ENCODE results near the gene UBE2I.

GRCh38 chr16:1333854-1334700 lies 24.6 kb downstream of the UBE2I start:
- TF ChIP-seq CTCF (IDR thresholded peaks at IDR 0.05) = no peak
- TF ChIP-seq POLR2AphosphoS5 (IDR thresholded peaks at IDR 0.05) = no peak

All from prostate gland (tissue), 2 donors.